GM19238 (cell line): ENCODE measurements around the gene PIM3.

Source experiments
- DNase-seq: peaks from one replicate; pipeline ENCODE4 v3.0.0; 2011; ENCODE audit warnings: low spot score; ENCODE audit not compliant: insufficient read length

The PIM3 gene

DNA sequence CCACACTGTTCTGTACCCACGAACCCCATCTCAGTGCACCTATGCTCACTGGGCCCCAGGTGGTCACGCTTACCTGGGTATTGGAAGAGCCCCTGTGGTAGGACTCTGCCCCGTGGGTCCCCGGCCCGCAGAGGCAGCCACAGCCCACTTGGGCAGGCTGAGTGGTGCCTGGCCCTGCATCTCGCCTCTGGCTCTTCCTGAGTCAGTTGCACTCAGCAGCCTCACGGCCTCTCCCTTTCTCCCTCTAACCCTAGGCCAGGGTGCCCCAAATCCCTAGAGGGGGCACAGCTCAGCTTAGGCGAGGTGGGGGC, 32.4 kb upstream of the PIM3 start:
- no peak for DNase-seq

DNA sequence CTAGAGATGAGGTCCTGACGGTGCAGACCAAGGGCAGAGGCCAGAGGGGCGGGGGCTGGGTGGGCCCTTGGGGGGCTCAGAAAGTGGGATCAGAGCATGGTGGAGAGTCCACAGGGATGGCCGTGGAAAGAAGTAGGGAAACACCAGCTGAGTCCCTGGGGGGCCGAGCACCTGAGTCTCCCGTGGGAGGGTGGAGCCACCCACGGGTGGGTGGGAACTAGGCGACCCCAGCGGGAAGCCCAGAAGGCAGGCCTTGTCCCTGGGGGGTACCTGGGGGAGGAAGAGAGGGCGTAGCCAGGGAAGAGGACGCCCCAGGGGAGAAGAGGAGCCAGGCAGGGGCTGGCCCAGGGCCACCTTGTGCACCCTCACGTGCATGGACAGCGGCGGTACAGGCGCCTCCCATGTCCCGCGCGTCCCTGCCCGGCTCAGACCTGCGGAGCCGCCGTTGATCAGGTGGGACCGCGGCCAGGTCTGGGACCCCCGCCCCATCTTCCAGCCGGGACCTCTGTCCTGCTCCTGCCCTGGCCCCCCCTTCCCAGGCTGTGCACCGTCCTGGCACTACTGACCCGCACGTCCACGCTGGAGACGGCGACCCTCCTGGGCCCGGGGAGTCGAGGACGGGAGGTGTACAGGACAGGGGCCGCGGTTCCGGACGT, 31.9 kb upstream of the PIM3 start:
- DNase-seq, result no peak

DNA sequence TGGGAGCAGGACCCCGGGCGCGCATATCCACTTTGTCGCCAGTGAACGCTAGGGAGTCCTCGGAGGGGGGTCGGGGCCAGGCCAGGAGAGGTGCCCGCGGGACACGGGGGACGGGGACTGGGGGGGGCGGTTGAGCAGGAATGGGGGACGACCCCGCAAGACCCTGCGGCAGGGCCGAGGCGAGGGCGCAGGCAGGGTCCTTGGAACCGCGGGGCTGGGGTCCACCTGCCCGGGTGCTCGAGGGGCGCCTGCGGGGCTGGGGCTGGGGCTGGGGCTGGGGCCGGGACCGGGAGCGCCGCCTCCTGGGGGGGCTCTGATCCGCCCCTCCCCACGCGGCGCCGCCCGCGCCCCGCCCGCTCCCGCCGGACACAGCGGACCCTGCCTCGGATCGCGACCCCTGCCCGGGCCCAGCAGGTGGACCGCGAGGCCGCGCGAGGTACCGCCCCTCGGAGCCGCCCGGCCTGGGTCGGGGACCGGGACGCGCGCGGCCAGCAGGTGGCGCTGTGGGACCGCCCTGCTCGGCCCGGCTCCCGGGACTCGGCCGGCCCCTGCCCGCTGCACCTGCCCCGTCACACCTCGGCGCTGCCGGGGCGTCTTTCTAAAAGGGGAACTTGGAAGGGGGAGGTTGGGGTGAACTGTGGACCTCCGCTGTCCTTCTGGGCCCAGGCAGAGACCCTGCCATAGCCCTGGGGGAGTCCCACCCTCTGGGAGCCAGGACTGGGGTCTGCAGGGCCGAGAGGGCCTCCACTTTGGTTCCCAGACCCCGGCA, 31.2 kb upstream of the PIM3 start:
- DNase-seq, result peak; percentile 87

DNA sequence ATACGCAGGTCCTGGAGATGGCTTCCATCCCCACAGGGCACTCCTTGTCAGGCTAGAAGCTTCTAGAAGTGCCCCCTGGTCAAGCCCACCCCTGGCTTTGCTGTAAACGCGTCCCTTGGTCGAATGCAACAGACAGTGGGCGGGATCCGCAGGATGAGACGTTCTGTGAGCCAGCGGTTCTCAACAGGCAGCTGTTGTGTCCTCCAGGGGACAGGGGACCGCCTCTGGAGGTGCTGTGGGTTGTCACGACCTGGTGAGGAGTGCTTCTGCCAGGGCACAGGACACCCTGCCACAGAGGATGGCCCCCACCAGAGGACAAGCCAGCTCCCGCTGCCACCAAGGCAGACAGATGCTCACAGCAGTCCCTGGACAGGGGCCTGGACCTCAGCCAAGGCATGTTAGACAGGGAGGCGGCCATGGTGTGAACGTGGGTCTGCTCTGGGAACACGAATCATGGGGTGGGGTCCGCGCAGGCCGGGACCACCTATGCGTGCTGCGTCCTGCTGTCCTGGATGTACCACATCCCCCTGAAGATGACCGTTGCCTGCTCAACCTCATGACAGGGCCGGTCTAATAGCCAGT, 30.5 kb upstream of the PIM3 start:
- no peak for DNase-seq

DNA sequence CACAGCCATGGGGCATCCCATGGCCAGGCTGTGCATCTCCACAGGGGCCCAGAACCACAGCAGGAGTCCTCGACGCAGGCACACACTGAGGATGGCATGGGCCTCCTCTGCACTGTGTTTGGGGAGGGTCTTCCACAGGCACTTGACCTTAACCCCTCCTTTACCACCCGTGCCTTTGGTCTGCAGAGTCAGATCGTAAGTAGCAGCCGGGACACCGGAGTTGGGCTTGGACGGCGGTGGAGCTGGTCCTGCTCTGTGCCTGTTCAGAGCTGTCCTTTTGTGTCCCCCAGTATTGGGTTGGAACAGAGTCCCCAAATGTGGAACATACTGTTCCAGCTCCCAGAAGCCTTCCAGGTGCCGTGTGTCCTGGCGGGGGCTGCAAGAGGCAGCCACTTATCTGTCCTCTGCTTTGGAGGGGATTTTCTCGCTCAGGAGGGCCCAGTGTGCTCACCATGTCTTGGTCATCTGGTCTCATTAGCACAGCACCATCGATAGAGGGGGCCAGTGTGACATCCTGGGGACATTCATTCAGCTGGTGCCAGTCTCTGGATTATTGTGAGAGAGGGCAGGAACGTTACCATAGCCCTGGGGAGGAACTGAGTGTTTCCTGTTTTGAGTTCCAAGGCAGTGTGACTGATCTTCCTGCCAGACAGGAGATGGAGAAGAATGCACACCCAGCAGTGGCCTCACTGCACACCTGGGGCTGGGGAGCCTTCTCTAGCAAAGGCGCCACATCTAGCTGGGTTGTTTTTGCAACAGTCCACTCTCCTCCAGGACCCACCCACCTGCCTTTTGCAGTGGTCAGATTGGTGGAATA, 29.8 kb upstream of the PIM3 start:
- peak; percentile 67 for DNase-seq

DNA sequence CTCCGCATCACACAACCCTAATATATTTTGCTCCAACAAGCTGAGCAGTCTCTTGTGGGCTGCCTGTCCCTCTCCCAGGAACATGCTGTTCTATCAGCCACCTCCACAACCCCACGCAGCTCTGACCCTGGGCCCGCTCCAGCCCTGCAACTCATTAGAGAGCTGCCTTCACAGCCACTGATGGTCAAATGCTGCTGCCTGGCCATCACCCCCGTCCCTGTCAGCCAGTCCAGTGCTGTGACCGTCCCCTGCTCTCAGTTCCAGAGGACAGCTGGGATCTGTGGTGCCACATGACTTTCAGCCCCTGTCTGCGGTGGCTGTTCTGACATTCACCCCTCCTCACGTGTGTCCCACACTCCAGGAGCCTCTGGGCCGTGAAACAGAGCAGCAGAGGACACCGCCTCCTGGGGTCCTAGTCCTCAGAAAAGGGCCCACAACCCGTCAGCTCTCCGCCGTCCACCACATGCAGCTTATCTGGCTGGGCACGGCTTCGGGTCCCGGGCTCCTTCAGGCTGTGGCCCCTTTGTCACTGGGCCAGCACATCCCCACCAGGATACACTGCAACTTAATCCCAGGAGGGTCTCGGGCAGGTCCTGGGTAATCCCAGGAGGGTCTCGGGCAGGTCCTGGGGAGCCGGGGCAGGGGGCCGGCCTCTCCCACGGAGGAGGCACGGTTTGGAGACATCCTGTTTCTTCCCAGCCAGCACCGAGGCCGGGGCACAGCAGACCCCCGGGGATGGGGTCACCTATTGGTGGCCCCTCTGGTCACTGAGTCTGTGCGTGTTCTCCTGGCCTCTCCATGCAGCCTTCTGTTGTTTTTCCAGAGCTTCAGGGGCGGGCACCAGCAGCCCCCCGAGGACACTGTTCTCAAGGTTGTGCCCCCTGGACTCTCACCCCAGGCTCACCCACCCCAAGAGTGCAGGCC, 27.1 kb upstream of the PIM3 start:
- no peak for DNase-seq

DNA sequence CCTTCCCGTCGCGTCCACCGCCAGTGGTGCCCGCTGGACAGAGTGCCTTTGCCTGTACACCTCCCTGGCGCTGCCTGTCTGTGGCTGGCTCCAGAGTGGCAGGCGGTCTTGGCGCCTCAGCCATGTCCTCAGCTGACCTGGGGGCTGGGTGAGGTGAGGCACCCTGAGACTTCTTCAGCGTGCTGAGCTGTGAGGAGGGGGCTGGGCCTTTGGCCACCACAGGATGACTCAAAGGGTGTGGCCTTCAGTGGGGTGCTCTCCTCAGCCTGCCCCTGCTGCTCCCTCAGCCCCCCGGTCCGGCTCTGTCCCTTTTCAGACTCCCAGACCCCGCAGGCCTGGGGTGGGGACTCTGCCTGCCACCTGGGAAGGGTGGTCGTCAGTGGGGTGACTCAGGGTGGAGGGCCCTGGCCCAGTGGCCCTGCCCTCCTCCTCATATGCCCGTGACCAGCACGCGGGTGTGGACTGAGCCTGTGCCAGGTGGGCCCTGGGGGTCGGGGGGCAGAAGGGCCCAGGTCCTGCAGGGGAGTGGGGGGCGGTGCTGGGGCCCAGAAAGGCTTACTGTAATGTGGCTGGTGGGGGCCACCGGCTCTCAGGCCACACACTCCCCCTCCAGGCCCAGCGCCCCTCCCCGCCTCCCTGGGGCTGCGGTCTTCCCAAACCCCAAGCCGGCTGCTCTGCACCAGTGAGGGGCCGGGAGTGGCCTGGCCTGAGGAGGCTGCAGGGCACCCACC, 26.2 kb upstream of the PIM3 start:
- DNase-seq, result no peak

DNA sequence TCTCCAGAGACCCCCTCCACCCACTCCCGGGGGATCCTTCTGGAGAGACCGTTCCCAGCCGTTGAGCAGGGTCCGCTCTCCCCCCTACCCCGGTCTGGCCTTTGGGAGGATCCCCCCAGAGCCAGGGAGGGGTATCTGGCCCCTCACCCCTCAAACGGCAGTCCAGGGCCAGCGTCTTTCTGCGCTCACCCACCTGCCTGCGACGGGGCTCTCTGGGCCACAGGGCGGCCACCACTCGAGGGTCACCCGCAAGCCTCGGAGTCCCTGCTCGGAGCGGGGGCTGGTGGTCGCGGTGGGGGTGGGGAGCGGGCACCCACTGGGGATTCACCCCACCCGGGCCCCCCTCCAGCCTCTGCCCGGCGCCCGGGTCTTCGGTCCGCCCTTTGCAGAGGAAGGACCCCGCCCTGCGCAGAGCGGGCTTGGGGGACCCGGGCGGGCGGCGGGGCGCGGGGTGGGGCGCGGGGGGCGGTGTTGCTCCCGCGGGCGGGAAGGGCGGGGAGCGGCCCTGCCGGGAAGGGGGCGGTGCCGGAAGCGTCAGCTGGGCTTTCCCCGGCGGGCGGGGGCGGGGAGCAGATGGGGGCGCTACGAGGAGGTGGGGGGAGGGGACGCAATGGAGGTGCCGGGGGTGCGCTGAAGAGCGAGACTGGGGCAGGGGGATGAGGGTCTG, 25.5 kb upstream of the PIM3 start:
- peak; percentile 85 for DNase-seq

DNA sequence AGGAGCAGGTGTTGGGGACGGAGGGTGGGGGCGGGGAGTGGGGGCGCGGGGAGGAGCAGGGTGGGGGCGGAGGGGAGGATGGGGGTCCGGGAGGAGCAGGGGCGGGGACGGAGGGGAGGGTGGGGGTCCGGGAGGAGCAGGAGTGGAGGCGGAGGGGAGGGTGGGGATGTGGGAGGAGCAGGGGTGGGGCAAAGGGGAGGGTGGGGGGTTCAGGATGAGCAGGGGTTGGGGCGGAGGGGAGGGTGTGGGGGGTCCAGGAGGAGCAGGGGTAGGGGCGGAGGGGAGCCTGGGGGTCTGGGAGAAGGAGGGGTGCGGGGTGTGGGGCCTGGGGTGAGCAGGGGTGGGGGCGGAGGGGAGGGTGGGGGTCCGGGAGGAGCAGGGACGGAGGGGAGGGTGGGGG, 25.0 kb upstream of the PIM3 start:
- peak; percentile 73 for DNase-seq

DNA sequence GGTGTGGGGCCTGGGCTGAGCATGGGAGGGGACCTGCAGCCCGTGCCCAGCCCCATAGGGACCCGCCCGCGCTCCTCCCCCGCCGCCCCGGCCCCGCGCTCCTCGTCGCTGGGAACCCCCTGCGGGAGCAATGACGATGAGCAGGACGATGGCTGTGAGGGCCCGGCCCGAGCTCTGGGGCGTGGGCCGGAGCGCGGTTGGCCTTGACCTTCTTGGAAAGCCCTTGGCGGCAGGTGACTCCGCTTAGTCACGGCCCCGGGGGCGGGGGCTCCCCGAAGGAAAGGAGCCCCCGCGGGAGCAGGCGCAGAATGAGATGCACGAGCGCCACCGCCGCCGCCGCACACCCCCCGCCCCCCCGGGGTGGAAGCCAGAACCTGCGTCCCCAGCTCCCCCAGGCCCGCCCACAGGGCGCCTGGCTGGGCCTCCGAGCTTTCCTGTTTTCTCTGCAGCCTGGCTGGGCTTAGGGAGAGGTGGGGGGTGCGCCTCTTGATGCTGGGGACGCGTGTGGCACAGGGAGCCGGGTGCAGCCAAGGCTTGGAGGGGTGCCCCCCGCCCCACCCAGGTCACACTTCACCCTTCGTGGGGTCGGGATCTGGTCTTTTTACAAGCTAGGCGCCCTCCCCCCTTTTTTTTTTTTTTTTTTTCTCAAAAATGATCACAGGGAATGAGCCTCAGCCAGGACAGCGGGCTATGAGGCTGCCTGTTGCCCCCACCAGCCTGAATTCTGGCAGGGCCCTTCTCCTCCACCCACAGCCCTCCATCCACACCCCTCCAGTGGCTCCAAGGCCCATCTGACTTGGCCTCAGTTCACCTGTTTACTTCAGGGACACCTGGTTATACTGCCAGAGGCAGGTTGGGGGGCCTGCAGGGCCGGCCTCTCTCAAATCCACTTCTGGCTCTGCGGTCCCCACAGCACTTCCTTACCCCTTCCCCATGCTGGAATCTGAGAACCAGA, 24.3 kb upstream of the PIM3 start:
- DNase-seq, result peak; percentile 83

DNA sequence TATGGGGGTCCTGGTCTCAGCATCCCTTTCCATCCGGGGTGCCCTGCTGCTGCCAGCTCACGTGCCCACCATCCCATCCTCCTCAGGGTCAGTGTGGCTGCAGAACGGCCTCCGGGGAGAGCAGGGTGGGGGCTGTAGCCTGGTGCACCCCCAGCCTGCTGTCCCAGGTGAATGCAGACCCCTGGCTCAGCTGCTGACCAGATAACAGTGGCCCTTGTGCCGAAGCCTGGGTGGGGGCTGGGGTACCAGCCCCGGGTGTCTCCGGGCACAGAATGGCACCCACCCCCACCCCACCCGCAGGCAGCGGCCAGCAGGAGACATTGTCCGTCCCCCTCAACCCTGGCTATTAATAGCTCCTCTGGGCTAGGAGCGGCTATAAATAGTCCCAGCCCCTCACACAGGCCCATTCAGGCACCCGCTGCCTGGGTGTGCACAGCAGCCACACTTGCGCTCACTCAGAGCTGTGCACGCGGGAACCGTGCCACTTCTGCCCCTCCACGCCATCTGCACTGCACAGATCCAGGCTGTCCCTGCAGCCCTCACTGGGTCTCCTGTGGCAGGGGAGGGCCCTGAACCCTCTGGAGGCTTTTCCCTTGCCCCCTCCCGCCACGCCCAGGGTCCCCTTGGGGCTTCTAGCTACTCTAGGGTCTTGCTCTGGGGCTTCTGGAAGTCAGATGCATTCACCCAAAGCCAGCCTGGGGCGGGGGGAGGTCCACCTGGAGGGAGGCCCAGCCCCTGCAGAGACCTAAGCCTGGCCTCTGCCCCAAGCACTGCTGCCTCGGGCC, 23.4 kb upstream of the PIM3 start:
- DNase-seq, result no peak

DNA sequence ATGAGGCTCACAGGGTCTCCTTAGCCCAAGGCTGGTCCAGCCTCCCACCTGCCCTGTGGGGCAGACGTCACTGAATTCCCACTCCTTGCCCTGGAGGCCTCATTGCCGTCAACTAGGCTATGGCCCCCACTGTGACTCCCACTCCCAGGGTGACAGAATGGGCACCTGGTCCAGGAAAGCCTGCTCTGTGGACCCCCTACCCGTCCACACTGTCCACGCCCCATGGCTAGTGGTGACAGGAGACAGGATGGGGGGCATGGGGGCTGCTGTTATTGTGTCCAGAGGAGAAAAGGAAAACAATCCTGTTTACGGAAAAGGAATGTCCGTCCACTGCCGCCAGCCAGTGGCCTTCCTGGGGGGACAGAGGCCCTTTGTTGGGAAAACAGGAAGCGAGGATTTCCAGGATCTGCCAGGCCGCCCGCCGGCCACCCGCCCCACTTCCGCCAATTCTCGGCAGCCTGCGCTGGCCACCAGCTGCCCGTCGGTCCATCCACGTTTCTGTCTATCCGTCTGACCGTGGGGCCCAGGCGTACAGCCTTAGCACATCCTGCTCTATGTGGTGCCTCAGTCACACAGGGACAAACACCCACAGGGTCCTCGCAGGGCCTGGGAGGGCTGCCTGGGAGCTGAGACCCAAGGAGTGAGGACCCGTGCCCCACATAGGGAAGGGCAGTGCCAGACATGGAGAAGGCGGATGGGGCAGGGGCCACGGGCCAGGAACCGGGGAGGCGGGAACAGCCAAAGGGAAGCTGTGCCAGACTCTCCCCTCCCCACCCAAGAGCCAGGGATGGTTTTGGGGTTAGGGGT, 22.6 kb upstream of the PIM3 start:
- no peak for DNase-seq

DNA sequence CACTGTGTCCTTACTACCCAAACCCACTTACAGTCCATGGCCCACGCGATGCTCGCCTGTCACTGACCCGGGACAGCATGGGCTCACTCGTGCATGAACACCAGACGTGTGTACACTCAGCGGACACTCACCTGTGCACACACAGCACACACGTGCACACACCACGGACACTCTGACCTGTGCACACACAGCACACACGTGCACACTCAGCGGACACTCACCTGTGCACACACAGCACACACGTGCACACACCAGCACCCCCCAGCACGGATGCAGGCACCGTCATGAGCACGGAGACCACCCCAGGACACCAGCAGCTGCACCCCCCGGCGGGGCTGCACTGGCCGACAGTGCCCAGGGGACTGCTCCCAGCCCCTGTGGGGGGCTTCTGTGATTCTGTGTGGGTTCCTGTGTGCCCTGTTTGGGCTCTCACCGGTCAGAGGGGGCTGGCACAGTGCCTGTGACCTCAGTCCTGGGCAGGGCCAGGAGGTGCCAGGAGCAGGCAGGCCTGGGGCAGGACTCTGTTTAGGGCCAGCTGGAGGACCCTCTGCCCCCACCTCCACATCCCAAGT, 21.9 kb upstream of the PIM3 start:
- no peak for DNase-seq

DNA sequence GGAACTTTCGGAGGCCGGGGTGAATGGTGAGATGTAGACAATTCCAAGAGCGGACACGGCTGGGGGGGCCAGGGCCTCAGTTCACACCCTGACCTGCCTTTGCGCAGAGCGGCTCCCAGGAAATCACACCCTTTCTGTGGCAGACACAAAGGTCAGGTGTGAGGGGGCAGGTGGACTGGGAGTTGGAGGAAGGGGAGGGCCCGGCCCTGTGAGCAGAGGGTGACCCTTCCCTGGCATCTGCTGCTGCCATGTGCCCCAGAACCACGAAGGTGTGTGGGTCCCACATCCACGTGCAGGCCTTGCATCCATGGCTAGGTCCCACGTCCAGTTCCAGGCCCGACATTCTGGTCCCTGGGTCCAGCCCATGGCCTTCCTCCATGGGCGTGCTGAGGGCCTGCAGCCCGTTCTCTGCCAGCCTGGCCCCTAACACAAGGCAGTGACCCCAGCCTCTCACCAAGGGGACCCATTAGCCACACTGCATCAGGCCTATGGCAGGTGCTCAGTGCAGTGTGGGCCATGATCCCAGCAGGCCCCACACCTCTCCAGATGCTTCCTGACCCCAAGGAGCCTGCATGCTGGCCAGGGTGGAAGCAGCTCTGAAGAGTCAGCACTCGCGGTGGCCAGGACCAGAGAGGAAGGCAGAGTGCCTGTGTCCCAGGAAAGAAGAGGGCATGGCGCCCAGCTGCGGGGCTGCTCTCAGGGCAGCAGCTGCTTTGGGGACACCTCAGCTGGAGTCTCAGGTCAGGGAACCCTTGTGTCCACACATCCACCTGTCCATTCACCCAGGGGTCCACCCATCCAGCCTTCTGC, 18.9 kb upstream of the PIM3 start:
- DNase-seq, result no peak

DNA sequence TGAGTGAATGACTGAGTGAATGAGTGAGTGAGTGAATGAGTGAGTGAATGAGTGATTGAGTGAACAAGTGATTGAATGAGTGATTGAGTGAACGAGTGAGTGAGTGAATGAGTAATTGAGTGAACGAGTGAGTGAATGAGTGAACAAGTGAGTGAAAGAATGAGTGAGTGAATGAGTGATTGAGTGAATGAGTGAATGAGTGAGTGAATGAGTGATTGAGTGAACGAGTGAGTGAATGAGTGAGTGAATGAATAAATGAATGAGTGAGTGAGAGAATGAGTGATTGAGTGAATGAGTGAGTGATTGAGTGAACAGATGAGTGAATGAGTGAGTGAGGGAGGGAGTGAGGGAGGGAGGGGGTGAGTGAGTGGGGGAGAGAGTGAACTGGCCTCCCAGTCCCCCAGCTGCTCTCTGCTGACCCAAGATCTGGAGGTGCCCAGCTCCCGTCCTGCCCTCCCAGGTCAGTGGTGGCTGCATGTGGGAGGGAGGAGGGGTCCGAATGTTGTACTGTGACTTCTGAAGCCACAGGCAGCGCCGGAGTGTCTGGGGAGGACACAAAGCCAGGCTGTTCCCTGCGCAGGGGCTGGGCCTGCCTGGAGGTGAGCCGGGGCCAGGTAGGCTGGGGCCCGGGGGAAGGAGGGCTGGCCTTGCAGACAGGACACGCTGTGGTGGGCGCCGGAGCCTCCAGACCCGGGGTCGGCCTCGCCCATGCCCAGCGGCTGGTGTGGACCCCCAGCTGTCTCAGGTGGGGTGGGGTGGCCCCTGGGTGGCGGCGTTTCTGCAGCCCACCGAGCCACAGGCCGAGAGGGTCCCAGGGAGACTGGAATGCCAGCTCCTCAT, 17.8 kb upstream of the PIM3 start:
- no peak for DNase-seq
